Tibial nerve (tissue), 4 donors: ENCODE results near the gene SLC2A4RG.
"Not testable (repeated sequence)": the region's sequence is repeated elsewhere in the genome, so short reads cannot be mapped to it uniquely, and the experiment has no call there.

Experiments
- EP300 ChIP-seq, 2 donors: sonication (generic); formaldehyde crosslinking; IDR thresholded peaks; one replicate each; pipeline ENCODE4 v1.6.1; 2017; ENCODE audit warnings: antibody characterized with exemption in 2 of 2, mild to moderate bottlenecking in 1 of 2
- POLR2A ChIP-seq, 2 donors: fragments of 450-650 bp; IDR thresholded peaks; one replicate each; pipeline ENCODE4 v1.6.1; 2017; ENCODE audit warnings: antibody characterized with exemption in 2 of 2, mild to moderate bottlenecking in 2 of 2, moderate library complexity in 2 of 2
- TF ChIP-seq, protein P1 (sequence below), 5 experiments: fragments of 200-600 bp in 3 of 5; fragments of 450-650 bp in 2 of 5; sonication (generic) in 3 of 5; IDR thresholded peaks; one replicate each; pipeline ENCODE4 v1.5.1; 2016 to 2019; ENCODE audit warnings: antibody characterized with exemption in 5 of 5, mild to moderate bottlenecking in 3 of 5, moderate library complexity in 2 of 5

GRCh38 chr20:63776875-63777274 lies 37.3 kb downstream of the SLC2A4RG start:
- TF ChIP-seq, protein P1, sequence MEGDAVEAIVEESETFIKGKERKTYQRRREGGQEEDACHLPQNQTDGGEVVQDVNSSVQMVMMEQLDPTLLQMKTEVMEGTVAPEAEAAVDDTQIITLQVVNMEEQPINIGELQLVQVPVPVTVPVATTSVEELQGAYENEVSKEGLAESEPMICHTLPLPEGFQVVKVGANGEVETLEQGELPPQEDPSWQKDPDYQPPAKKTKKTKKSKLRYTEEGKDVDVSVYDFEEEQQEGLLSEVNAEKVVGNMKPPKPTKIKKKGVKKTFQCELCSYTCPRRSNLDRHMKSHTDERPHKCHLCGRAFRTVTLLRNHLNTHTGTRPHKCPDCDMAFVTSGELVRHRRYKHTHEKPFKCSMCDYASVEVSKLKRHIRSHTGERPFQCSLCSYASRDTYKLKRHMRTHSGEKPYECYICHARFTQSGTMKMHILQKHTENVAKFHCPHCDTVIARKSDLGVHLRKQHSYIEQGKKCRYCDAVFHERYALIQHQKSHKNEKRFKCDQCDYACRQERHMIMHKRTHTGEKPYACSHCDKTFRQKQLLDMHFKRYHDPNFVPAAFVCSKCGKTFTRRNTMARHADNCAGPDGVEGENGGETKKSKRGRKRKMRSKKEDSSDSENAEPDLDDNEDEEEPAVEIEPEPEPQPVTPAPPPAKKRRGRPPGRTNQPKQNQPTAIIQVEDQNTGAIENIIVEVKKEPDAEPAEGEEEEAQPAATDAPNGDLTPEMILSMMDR (IDR thresholded peaks at IDR 0.05) = not testable (repeated sequence)
- not testable (repeated sequence) for TF ChIP-seq POLR2A, EP300 (IDR thresholded peaks at IDR 0.05)
